ENCODE results near the gene OGFOD2.

DNA sequence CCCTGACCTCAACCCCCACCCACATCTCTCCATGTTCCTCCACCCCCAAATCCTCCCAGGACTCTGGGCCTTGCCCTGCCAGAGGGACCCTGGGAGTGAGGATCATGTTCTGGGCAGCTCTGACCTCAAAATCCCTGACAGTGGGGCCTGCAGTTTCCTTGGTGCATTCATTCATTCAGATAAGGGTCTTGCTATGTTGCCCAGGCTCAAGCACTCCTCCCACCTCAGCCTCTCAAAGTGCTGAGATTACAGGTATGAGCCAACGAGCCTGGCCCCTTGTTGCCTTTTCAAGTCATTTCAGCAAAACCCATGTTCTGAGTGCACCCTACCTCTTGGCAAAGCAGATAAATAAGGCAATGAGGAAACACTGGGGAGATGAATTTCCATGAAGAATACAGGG, 35.1 kb downstream of the OGFOD2 start:
- TF ChIP-seq, protein P1, sequence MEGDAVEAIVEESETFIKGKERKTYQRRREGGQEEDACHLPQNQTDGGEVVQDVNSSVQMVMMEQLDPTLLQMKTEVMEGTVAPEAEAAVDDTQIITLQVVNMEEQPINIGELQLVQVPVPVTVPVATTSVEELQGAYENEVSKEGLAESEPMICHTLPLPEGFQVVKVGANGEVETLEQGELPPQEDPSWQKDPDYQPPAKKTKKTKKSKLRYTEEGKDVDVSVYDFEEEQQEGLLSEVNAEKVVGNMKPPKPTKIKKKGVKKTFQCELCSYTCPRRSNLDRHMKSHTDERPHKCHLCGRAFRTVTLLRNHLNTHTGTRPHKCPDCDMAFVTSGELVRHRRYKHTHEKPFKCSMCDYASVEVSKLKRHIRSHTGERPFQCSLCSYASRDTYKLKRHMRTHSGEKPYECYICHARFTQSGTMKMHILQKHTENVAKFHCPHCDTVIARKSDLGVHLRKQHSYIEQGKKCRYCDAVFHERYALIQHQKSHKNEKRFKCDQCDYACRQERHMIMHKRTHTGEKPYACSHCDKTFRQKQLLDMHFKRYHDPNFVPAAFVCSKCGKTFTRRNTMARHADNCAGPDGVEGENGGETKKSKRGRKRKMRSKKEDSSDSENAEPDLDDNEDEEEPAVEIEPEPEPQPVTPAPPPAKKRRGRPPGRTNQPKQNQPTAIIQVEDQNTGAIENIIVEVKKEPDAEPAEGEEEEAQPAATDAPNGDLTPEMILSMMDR (IDR thresholded peaks at IDR 0.05), result no peak
- no peak for TF ChIP-seq POLR2A (IDR thresholded peaks at IDR 0.05)
- no peak for TF ChIP-seq POLR2AphosphoS5 (IDR thresholded peaks at IDR 0.05)
